HS-27A (cell line): ENCODE results near the gene CPB2.
A peak's percentile ranks its signal among the peaks of the same experiment; 100 is the strongest.

Experiments
- DNase-seq: peaks from one replicate; pipeline ENCODE4 v3.0.0-alpha.2; 2012; ENCODE audit warnings: low read depth, missing footprints

CPB2 gene

GRCh38 chr13:46126552-46127357 lies 21.9 kb upstream of the CPB2 start:
- DNase-seq, result no peak

DNA sequence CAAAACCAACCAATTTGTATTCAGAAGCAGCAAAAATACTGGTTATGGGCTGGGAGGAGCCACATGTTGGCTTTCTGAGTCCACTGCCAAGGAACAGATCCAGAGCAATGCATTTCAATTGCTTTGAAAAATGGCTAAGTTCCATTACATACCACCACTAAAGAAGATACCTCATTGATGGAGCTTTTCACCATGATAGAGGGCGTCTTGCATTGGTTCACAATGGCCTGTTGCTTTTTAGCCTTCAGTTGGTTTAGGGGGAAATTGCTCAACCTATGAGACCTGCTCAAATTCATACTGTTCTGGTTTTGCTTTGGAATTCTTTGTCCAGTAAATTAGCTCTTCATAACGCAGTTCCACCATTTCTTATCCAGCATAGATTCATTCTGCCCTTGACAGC lies 21.2 kb upstream of the CPB2 start:
- DNase-seq, result no peak

- DNase-seq, result no peak
Observed at GRCh38 chr13:46124967-46125933, 20.4 kb upstream of the CPB2 start.

- no peak for DNase-seq
Observed at GRCh38 chr13:46124531-46124966, 19.7 kb upstream of the CPB2 start.

GRCh38 chr13:46122304-46122703 lies 17.5 kb upstream of the CPB2 start:
- DNase-seq, result no peak

GRCh38 chr13:46121597-46122163 lies 16.8 kb upstream of the CPB2 start:
- DNase-seq, result no peak

DNA sequence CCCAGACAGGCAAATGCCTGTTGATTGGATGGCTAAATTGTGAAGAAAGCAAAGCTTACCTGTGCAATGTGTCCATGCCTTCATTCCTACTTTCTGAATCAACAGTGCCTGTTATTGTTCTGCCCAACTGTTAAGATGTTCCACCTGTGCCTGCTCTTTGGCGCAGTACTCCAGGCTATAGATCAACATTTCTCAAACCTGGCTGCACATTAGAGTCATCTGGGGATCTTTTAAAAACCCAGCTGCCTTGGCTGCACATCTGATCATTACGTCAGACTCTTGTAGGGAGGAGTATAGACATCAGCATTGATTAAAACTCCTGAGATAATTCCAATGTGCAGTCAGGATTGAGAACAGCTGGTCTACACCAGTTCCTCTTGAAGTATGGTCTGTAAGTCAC lies 16.2 kb upstream of the CPB2 start:
- no peak for DNase-seq

DNA sequence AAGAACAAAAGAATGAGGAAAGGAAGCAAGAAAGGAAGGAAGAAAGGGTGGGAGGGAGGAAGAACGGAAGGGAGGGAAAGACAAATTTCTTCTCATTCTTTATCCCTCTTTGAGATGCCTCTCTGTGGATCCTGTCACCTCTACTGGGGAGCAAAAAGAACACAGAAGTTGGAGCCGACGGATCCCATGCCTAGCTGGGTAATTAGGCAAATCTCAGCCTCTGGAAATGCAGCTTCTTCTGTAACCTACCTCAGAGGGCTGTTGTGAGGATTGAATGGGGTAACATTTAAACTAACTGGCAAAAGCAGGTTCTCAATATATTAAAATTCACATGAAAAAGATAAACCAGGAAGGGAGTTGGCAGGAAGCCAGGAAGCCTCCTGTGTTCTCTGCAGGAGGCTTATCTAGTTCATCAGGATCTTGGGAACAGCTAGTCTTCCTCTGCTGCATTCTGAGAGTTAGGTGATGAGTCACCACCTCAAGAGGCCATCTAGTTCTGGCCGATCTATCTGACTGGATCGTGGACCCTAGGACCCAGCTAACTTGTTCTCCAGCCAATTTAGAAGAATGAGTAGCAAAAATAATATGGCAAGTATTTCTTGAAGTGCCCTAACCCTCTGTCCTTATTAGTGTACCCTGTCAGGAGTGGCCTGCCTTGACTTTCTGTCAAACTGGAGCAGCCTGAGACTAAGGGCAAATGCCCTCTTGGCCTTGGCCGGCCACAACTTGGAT lies 15.2 kb upstream of the CPB2 start:
- peak; percentile 45 for DNase-seq

DNA sequence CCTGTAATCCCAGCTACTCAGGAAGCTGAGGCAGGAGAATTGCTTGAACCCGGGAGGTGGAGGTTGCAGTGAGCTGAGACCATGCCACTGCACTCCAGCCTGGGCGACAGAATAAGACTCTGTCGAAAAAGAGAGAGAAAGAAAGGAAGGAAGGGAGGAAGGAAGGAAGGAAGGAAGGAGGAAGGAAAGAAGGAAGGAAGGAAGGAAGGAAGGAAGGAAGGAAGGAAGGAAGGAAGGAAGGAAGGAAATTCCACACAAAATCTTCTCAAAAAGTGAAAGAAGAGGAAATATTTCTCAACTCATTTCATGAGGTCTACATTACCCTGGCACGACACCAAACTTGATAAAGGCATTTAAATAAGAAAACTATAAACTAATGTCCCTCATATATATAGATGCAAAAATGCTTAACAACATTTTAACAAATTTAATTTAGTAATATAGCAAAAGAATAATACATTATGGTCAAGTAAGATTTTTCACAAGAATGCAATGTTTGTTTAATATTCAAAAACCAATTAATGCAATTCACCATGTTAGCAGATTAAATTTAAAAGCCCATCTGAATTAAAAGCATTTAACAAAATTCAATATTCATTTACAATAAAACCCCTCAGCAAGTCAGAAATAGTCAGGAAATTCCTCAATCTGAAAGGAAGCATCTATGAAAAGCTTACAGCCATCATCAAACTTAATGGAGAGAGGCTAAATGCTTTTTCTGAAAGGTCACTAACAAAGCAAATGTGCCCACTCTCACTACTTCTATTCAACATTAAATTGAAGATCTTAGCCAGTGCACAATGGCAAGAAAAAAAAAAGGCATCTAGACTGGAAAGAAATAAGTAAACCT lies 12.0 kb upstream of the CPB2 start:
- no peak for DNase-seq

DNA sequence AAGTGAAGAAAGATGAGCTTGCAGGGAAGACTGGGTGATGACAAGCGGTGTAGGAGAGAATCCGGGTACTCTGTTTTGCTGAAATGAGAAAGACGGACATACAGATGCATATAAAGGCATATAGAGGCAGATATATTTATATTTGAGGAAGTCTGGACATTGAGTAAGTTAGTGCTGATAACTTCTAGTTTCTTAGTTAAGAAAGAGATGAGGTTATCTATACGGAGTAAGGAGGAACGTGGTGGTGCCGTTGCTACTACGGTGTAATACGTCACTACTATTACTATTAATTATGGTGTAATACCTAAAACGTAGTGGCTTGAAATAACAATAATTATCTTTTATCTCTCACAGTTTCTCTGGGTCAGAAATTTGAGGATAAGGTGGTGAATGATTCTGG lies 9.8 kb upstream of the CPB2 start:
- no peak for DNase-seq

DNA sequence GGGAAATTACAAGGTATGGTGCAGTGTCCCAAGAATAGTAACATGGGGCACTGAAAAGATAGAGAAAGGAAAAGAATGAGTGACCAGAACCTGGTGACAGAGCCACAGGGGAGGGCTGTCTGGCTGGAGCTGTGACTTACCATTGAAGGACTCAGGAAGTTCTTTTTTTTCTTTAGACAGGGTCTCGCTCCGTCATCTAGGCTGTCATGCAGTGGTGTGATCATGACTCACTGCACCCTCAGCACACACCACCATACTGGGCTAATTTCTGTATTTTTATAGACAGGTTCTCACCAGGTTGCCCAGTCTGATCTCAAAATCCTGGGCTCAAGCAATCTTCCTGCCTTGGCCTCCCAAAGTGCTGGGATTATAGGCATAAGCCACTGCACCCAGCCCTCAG lies 8.8 kb upstream of the CPB2 start:
- peak; percentile 3 for DNase-seq

DNA sequence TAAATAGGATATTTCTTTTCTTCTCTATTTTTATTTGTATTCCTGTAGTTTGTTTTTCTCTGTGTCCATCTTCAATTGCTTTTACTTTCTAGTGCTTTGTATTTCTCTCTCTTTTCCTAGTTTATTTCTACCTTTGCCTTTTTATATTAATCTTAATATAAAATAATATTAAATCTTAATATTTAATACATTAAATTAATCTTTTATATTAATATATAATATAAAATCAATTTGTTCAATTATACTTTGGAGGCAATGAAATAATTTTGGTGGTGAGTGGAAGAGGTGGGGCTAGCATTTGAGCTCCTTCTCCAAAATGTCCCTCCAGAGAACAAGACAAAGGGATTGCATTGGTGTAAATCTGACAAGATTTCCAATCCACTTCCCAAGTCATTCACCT lies 6.3 kb upstream of the CPB2 start:
- no peak for DNase-seq

DNA sequence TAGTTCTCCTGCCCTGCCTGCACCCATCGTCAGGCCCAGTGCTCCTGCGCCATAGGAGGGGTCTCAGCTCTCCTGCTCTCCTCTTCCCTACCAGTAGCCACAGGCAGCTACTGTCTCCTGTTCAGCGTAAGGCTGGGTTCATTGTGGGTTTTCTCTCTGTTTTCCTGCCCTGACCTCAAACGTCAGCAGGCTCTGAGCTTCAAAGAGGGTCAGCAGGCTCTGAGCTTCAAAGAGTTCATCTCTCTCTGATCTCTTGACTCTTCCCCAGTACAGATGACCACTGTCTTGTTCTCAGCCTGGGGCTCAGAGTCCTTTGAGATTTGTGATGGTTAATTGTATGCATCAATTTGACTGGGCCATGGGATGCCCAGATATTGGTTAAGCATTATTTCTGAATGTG lies 4.6 kb upstream of the CPB2 start:
- DNase-seq, result no peak

DNA sequence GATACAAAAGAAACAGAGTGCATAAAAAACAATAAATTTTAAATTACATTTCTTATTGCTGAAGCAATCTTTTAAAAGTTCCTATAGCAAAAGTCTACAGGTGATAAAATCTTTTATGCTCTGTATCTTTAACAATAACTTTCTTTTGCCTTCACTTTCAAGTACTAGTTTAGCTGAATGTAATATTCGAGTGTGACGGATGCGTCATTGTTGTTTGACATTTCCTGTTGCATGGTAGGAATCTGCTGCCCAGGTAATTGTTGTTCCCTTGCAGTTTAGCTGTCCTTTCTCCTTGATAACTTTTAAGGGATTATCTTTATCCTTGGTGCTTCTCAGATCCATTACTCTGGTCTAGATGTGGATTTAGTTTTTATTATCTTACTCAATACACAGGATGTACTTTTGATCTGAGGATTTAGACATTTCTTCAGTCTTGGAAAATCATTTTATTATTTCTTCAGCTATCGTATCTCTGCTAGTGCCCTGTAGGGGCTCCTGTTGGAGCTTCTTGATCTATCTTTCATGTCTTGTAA lies 2.1 kb upstream of the CPB2 start:
- DNase-seq, result no peak

GRCh38 chr13:46103037-46103436 lies 1.8 kb downstream of the CPB2 start:
- DNase-seq, result no peak

- DNase-seq, result no peak
Observed at GRCh38 chr13:46102255-46102605, 2.6 kb downstream of the CPB2 start.

- no peak for DNase-seq
Observed at GRCh38 chr13:46101484-46102254, 3.2 kb downstream of the CPB2 start.

- DNase-seq, result no peak
Observed at GRCh38 chr13:46101002-46101401, 3.8 kb downstream of the CPB2 start.

DNA sequence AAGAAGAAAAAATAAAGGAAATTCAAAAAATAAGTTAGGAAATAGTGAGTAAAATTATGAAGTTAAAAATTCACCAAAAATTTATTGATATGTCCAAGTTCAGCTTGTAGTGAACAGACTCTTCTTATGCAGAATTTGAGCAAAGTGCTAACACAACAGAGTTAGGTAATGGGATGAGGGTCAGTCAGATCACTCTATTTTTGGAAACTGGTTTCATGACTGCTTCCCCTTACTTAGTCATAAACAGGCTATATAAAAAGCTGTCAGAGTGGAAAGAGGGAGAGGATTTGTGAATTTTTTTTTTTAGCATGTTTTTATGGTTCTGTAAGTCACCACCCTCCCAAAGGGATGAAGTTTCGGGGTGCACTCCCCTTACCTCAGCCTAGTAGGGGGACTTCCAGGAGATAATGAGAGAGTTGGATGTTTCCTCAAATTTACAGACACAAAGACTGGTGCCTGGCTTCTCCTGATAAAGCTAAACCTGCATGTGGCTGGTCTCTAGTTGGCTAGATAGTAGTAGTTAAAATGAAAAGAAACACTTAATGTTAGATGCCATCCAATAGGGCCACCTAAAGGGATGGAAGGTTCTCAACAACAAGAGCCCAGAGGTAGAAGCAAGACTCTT lies 4.5 kb downstream of the CPB2 start:
- no peak for DNase-seq

GRCh38 chr13:46097663-46098062 lies 7.2 kb downstream of the CPB2 start:
- no peak for DNase-seq
